AG10803 (cell line): ENCODE results near the gene TBCA.
A peak's percentile ranks its signal among the peaks of the same experiment; 100 is the strongest.

Experiments used
- DNase-seq: peaks from one replicate; pipeline ENCODE4 v3.0.0; 2010; ENCODE audit warnings: low read depth
- H3K4me3 ChIP-seq: 2 replicates; pipeline ENCODE4 v1.5.1; 2011; ENCODE audit warnings: mild to moderate bottlenecking, low read length, control low read depth
- TF ChIP-seq, protein P1 (sequence below): conservative IDR thresholded peaks from 2 replicates; pipeline ENCODE4 v1.5.1; 2011; ENCODE audit warnings: mild to moderate bottlenecking, low read length, control low read depth, inconsistent platforms

The TBCA gene

DNA sequence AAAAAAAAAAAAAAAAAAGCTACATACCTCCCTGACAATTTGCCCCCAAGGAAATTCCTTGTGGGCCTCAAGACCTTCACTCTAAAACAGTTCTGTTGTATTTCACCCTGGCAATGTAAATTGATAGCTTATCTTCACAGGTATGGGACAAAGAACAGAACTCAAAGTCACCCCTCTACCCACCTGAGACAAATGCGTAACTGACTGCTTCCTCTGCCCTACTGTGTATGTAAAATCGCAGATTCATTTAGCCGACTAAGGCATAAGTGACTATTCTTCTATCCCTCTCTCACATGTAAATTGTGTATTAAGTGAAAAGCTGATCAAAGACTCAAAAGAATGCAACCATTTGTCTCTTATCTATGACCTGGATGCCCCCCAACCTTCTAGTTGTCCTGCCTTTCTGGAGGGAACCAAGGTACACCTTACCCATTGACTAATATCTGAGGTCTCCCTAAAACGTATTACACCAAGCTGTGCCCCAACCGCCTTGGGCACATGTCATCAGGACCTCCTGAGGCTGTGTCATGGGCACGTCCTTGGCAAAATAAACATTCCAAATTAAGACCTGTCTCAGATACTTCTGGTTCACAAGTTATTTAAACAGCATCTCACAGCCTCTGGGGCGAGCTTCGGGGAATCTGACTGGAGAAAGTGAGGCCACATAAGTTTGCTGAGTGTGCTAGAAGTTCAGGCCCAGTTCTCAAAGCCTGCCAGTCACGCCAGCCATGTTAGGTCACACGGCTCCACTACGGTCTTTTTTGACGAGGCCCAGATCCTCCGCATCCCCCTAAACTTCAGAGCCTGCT lies 954 bp downstream of the TBCA start:
- DNase-seq: no peak
- TF ChIP-seq, protein P1, sequence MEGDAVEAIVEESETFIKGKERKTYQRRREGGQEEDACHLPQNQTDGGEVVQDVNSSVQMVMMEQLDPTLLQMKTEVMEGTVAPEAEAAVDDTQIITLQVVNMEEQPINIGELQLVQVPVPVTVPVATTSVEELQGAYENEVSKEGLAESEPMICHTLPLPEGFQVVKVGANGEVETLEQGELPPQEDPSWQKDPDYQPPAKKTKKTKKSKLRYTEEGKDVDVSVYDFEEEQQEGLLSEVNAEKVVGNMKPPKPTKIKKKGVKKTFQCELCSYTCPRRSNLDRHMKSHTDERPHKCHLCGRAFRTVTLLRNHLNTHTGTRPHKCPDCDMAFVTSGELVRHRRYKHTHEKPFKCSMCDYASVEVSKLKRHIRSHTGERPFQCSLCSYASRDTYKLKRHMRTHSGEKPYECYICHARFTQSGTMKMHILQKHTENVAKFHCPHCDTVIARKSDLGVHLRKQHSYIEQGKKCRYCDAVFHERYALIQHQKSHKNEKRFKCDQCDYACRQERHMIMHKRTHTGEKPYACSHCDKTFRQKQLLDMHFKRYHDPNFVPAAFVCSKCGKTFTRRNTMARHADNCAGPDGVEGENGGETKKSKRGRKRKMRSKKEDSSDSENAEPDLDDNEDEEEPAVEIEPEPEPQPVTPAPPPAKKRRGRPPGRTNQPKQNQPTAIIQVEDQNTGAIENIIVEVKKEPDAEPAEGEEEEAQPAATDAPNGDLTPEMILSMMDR: no peak

DNA sequence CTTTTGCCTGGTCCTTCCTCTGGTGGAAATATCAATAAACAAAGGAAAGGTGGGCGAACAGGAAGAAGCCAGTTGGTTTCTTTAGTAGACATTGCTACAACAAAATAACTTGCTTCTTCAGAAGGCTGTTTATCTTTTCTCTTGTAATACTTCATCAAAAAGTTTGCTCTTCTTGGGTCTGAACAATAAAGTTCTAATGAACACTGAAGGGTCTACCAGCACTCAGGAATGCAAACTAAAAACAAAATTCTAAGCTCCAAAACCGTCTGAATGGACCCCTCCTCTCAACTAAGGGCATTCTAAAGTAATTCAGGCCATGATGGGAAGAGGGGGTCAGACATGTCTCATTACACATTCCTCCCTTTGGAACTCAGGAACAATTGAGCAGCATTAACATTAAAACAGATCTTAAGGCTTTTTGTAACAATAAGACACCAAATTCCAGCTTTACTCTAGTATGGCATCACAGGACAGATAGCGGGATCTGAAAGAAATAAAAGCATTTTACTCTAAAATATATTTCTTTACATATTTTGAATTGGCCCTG lies 2.3 kb downstream of the TBCA start:
- TF ChIP-seq, protein P1: no peak
- no peak overlapping the region for H3K4me3 ChIP-seq
- DNase-seq: no peak

More for the DNA sequence above, 954 bp downstream of the TBCA start:
- peak overlapping the region; percentile 85 for H3K4me3 ChIP-seq

DNA sequence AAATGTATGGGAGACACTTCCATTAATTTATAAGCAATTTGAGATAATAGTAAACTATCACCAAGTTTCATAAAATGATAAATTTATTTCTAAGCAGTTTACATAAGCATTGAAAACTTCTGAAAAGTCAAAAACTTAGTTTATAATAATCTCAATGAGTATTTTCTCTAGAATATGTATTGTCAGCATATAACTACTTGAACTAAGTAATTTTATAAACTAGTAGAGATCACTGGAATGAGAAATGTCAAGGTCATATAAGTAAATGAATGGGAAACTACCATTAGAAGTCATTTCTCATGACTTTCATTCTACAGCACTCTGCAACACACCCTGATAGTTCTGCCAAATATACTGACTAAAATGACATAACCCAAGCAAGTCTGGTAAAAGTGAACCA lies 3.4 kb downstream of the TBCA start:
- no peak overlapping the region for H3K4me3 ChIP-seq
- no peak for DNase-seq
- TF ChIP-seq, protein P1: no peak

DNA sequence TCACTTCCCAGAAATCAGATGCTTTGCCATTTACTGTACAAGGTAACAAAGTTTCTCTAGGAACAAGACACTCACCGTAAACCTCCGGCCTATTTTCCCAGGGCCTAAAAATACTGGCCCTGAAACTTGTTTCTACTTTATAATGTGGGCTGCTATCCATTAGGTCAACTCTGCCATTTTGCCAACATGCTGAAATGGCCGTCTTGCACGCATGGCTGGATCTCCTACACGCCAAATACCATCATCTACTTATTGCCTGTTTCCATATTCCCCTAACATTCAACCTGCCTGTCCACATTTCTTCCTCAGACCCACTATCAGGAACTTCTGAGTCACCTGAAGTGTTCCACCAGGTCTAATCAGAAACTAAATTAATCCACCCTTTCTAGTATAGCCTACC lies 4.7 kb downstream of the TBCA start:
- TF ChIP-seq, protein P1: no peak
- no peak overlapping the region for H3K4me3 ChIP-seq
- no peak for DNase-seq

DNA sequence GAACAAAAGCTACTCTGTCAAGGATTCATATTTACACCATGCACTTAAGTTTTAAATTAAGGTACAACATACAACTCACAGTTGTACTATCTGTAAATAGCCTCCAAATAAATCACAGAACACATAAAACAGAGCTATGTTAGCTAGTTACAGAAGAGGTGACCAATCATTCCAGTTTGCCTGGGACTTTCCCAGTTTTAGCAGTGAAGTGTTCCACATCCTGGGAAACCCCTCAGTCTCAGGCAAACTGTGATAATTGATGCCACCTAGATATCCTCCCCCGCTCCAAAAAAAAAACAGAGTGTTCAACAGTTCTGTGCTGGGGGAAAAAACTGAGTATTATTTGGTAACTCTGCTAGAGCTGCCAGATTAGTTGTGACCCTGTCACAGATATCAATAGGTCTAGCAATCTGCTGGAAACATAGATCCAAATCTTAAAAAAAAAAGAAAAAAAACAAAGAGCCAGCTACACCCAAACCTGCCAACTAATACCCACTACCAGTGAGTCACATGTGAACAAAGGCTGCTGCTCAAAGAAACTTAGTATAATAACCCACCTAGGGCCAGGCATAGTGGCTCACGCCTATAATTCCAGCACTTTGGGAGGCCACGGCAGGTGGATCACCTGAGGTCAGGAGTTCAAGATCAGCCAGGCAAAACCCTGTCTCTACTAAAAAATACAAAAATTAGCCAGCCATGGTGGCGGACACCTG lies 5.7 kb downstream of the TBCA start:
- no peak overlapping the region for H3K4me3 ChIP-seq
- no peak for DNase-seq
- TF ChIP-seq, protein P1: no peak

DNA sequence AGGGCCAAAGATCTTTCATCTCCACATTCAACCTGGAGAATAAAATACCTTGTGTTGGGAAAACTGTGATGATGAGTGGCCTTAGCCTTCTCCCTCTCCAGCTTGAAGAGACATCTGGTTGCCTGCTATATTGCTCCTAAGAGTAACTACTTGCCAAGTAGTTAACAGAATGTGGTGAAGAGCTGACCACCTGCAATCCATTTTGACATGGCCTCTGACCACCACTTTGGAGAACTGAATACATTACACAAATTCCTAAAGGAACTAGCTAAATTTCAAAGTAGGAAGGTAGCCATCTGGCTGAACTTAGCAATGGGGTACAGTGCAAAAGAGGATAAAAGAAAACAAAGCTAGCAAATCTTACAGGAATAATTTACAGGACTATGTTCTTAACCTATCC lies 7.2 kb downstream of the TBCA start:
- H3K4me3 ChIP-seq: no peak overlapping the region
- peak; percentile 58 for DNase-seq
- TF ChIP-seq, protein P1: no peak
